HG03558 (cell line): ENCODE data around the gene MMP15.

ENCODE experiments used
- ATAC-seq: cut with Tn5 transposase; IDR thresholded peaks from one replicate; pipeline ENCODE4 v1.9.1; 2021; ENCODE audit warnings: moderate number of reproducible peaks; ENCODE audit not compliant: unreplicated experiment; ENCODE audit errors: extremely low read depth

The MMP15 gene

GRCh38 chr16:58031016-58031800 lies 5.7 kb downstream of the MMP15 start:
- no peak for ATAC-seq

DNA sequence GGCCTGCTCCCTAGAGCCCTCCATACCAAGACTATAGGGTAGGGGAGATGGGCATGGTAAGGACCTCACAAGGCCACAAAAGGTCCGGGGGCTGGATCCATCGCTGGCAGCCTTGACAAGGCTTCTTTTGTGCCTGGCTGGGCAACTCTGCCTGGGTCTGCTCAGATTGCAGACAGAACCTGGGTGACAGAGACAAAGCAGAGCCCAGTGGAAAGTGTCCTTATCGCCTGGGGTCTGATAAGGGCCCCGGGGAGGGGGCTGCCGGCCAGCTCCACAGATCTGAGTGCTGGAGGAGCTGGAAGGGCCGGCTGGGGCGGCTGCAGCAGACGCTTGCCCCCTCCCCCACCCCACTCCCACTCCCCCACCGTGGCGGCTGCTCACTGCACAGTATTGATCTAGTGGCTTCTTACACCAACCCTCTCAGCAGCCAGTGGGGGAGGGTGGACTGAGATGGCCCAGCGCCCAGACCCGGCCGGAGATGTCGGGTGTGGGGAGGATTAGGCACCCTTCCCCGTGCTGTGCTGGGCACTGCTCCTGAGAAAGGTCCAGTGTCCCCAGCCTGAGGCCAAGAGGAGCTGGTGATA lies 7.2 kb downstream of the MMP15 start:
- ATAC-seq = no peak

GRCh38 chr16:58034128-58034685 lies 8.7 kb downstream of the MMP15 start:
- ATAC-seq = no peak

GRCh38 chr16:58034774-58035173 lies 9.2 kb downstream of the MMP15 start:
- ATAC-seq = no peak

- ATAC-seq = no peak
These were observed 10.0 kb downstream of the MMP15 start for GRCh38 chr16:58035356-58036170.

- no peak for ATAC-seq
These were observed 11.4 kb downstream of the MMP15 start for GRCh38 chr16:58036943-58037342.

GRCh38 chr16:58037365-58038057 lies 12.0 kb downstream of the MMP15 start:
- ATAC-seq = no peak

DNA sequence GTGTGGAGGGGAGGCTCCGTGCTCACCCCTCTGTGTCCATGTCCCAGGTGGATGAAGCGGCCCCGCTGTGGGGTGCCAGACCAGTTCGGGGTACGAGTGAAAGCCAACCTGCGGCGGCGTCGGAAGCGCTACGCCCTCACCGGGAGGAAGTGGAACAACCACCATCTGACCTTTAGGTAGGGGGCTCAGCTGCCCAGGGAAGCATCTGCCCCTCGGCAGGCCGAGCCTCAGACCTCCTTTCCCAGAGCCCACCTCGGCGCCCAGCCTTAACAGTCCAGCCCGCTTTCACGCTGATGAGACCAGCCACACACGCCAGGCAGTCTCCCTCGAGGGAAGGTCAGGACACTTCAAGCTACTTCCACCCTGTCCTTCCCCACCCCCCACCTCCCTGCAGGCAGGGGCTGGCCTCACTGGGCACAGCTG lies 12.7 kb downstream of the MMP15 start:
- no peak for ATAC-seq

DNA sequence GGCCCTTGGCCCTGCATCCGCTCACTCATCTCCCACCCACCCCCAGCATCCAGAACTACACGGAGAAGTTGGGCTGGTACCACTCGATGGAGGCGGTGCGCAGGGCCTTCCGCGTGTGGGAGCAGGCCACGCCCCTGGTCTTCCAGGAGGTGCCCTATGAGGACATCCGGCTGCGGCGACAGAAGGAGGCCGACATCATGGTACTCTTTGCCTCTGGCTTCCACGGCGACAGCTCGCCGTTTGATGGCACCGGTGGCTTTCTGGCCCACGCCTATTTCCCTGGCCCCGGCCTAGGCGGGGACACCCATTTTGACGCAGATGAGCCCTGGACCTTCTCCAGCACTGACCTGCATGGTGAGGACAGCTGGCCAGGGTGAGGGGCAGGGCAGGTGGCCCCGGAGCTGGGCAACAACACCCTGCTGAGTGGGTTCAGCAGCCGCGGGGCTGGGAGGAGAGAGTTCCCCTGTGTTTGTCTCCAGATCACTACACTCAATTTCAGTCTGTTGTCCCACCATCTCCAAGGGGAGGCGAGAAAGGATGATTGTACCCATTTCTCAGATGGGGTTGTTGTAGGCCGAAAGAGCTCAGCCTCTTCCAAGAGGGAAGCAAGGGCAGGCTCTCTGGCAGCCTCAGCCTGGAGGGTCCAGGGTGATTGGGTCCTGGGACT lies 14.4 kb downstream of the MMP15 start:
- ATAC-seq = no peak

DNA sequence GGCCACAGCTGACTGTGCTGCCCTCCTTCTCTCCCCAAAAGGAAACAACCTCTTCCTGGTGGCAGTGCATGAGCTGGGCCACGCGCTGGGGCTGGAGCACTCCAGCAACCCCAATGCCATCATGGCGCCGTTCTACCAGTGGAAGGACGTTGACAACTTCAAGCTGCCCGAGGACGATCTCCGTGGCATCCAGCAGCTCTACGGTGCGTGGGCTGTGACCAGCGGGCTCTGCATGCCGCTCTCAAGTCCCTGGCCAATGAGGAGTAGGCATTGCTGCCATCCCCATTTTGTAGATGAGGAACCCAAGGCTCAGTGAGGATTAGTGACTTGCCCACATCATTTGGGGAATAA lies 14.9 kb downstream of the MMP15 start:
- ATAC-seq = no peak

DNA sequence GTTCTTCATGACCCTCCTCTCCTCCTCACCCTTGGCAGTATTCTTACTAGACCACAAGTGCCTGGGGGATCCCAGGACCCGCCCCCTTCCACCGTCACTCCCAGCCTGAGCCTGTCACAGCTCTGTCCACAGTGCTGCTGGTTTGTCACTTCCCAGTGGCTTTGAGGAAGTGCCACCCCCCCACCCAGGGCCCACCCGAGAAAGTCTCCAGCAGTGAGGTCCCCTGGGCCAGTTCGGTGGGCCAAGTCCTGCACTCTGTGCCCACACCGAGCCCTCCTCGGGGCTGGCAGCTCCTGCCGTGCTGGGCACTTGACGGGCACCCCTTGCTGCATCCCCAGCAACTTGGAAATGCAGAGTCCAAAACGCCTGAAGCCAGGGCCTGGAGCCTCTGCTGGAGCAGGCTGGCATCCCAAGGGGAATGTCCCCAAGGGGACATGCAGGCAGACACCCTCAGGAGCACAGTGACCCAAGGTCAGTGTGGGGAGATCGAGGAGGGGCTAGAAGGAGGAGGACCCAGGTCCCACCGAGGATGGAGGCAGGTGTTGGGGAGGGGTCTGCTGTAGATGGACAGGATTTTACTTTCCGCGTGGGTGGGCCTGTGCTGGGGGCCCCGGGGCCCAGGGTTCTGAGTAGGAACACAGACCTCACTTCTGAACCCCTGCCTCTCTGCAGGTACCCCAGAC lies 15.5 kb downstream of the MMP15 start:
- ATAC-seq = no peak

GRCh38 chr16:58041628-58041955 lies 16.0 kb downstream of the MMP15 start:
- no peak for ATAC-seq

DNA sequence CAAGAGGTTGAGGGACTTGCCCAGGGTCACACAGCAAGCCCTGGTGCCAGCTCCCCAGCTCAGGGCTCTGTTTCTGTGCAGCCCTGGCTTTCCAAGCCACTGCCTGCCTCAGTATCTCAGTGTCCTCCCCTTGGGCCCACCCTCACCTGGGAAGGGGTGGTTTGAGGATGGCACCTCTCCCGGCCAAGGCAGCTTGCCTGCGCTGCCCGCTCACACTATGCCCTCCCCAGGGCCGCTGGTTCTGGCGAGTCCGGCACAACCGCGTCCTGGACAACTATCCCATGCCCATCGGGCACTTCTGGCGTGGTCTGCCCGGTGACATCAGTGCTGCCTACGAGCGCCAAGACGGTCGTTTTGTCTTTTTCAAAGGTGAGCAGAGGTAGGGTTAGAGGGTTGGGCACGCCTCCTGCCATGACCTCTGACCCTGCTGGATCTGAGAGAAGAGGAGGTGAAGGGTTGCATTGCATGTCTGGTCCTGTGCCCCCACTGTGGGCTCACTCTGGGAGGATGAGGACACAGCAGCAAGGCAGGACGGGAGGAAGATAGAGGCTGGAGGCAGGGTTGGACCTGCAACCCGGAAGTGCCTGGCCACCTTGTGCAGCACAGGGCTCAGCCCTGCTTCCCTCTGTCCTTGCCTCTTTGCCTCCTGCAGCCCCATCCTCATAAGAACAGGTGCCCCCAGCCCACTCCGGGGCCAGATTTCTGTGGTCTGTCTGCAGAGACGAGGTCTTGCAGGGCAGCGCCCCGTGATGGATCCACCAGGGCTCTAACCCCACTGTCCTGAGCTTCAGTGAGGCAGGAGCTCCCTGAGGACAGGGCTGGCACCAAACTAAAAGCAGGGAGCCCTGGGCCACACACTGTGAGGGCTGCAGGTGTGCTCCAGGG lies 16.7 kb downstream of the MMP15 start:
- no peak for ATAC-seq

- no peak for ATAC-seq
These were observed 17.4 kb downstream of the MMP15 start for GRCh38 chr16:58042886-58043515.

- no peak for ATAC-seq
These were observed 18.1 kb downstream of the MMP15 start for GRCh38 chr16:58043571-58044155.

- no peak for ATAC-seq
These were observed 18.9 kb downstream of the MMP15 start for GRCh38 chr16:58044266-58045019.

DNA sequence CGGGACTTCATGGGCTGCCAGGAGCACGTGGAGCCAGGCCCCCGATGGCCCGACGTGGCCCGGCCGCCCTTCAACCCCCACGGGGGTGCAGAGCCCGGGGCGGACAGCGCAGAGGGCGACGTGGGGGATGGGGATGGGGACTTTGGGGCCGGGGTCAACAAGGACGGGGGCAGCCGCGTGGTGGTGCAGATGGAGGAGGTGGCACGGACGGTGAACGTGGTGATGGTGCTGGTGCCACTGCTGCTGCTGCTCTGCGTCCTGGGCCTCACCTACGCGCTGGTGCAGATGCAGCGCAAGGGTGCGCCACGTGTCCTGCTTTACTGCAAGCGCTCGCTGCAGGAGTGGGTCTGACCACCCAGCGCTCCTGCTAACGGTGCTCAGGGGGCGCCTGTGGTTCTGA lies 19.5 kb downstream of the MMP15 start:
- no peak for ATAC-seq
